Osteoblast (primary cell): ENCODE results near the gene USP7. TPM values are rescaled to one million over a fixed set of nuclear protein-coding genes. Genes with fewer than 3 reads are reported as not detected.

Source experiments
- DNase-seq: peaks from one replicate; pipeline ENCODE4 v3.0.0; 2011; ENCODE audit warnings: low spot score, mixed read lengths; ENCODE audit not compliant: insufficient read length; ENCODE audit errors: missing footprints
- H2AFZ ChIP-seq: 2 replicates; pipeline ENCODE4 v1.6.0; 2011; ENCODE audit warnings: mild to moderate bottlenecking, low read length
- H3K27ac ChIP-seq: 2 replicates; pipeline ENCODE4 v1.5.1; 2011; ENCODE audit warnings: mild to moderate bottlenecking, low read depth, low read length, moderate library complexity
- H3K27me3 ChIP-seq: 2 replicates; pipeline ENCODE4 v1.6.0; 2012; ENCODE audit warnings: mild to moderate bottlenecking, control low read depth, inconsistent platforms, low read length, moderate library complexity; ENCODE audit not compliant: insufficient read depth
- H3K36me3 ChIP-seq: 2 replicates; pipeline ENCODE4 v1.5.1; 2011; ENCODE audit warnings: mild to moderate bottlenecking, low read length, control low read depth, moderate library complexity; ENCODE audit not compliant: insufficient read depth
- H3K4me1 ChIP-seq: 2 replicates; pipeline ENCODE4 v1.5.1; 2011; ENCODE audit warnings: mild to moderate bottlenecking, low read length, control low read depth, moderate library complexity; ENCODE audit not compliant: insufficient read depth
- H3K4me2 ChIP-seq: 2 replicates; pipeline ENCODE4 v1.6.0; 2011; ENCODE audit warnings: mild to moderate bottlenecking, low read length; ENCODE audit not compliant: insufficient read depth
- H3K4me3 ChIP-seq: fragments of 200-600 bp; sonication (generic); 3 replicates; pipeline ENCODE4 v1.5.1; 2012; ENCODE audit warnings: mild to moderate bottlenecking, low read length, inconsistent platforms; ENCODE audit not compliant: insufficient read depth
- H3K79me2 ChIP-seq: 2 replicates; pipeline ENCODE4 v1.6.0; 2012; ENCODE audit warnings: mild to moderate bottlenecking, low read length, control low read depth, inconsistent platforms; ENCODE audit not compliant: insufficient read depth
- H3K9me3 ChIP-seq: 2 replicates; pipeline ENCODE4 v1.5.1; 2011; ENCODE audit warnings: low read depth, low read length, control low read depth
- H4K20me1 ChIP-seq: 2 replicates; pipeline ENCODE4 v1.6.0; 2012; ENCODE audit warnings: mild to moderate bottlenecking, low read length, control low read depth; ENCODE audit not compliant: insufficient read depth
- CTCF ChIP-seq: IDR thresholded peaks from 2 replicates; pipeline ENCODE4 v1.5.1; 2011; ENCODE audit warnings: mild to moderate bottlenecking, low read depth, low read length, moderate library complexity; ENCODE audit errors: extremely low read depth
- total RNA-seq: library from RNA; depleted of rRNA; stranded (reverse); fragments of >200 nt; gene quantifications from 2 replicates; pipeline ENCODE4 v1.2.3, GENCODE V29; 2012

USP7 gene
- total RNA-seq, 1 donor, result 51.4 TPM

DNA sequence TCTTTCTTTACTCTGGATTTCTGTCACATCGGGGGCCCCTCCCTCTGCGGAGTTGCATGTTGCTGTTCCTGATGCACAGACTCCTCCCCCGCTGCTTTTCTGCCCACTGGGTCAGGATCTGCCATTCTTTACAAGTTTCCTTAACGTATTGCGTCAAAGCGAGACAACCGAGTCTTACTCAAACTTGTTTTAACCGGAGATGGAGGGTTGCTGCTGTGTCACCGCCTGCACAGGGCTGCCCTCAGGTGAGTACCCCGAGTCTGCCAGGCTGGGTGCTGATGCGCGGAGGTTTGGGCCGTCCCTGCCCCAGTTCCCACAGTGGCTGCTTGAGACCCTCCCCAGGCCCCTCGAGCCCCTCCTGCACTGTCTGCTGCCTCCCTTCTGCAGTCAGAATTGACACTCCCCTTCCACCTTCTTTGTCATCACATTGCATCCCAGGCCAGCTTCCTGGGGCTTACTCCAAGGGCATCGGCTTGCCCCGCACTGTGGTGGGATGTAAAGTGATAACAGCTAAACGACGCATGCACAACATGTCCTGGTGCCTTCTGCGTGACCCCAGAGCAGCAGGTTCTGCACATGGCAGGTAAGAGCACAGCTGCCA is 114.2 kb downstream of the USP7 start:
- Histone ChIP-seq H3K9me3 (no peaks in the 10 kb centered on the region), H3K27me3 (no peaks in the 10 kb centered on the region), H3K4me1 (peaks cover 26% of the 10 kb centered on the region), H3K4me3 (no peak overlapping the region), H3K79me2 (peaks cover 29% of the 10 kb centered on the region), H3K27ac (peak overlapping the region; percentile 88), H3K4me2 (peak overlapping the region; percentile 62), H3K36me3 (peaks cover 70% of the 10 kb centered on the region), H2AFZ (no peak overlapping the region), H4K20me1 (peaks cover 37% of the 10 kb centered on the region)
- no peak for DNase-seq
- TF ChIP-seq CTCF, result no peak

DNA sequence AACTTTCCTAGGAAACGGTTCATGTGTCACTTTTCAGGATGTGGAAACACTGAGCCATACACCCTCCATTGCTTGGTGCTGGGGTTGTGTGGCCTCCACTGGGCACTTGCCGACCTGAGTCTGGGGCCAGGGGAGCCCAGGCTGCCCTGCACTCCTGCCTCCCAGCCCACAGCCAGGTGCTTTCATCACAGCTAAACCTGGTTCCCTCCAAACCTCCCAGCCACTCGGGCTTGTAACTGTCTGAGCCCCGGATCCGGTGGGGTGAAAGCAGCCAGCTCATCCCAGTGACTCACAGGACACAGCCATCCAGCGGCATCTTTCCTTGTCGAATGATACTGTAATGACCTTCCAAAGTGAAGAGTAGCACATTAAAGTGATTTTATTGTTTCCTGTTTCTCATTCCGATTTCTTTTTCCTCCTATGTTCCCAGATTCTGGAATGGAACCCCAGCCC is 114.7 kb downstream of the USP7 start:
- H3K27ac ChIP-seq, result peak overlapping the region; percentile 88

GRCh38 chr16:8848231-8848938 is 115.3 kb downstream of the USP7 start:
- H3K4me1 ChIP-seq, result peaks cover 26% of the 10 kb centered on the region
- H3K4me2 ChIP-seq, result peak overlapping the region; percentile 62
- no peaks in the 10 kb centered on the region for H3K27me3 ChIP-seq
- H2AFZ ChIP-seq, result no peak overlapping the region
- no peak for TF ChIP-seq CTCF
- H4K20me1 ChIP-seq, result peaks cover 37% of the 10 kb centered on the region
- no peak overlapping the region for H3K4me3 ChIP-seq
- peaks cover 32% of the 10 kb centered on the region for H3K79me2 ChIP-seq
- peak overlapping the region; percentile 88 for H3K27ac ChIP-seq
- H3K9me3 ChIP-seq, result no peaks in the 10 kb centered on the region
- DNase-seq, result no peak
- H3K36me3 ChIP-seq, result peaks cover 66% of the 10 kb centered on the region

More for the DNA sequence above, 114.7 kb downstream of the USP7 start:
- Histone ChIP-seq H3K27me3 (no peaks in the 10 kb centered on the region), H3K36me3 (peaks cover 67% of the 10 kb centered on the region), H3K4me3 (no peak overlapping the region), H3K4me2 (peak overlapping the region; percentile 62), H3K9me3 (no peaks in the 10 kb centered on the region), H3K4me1 (peaks cover 26% of the 10 kb centered on the region), H2AFZ (no peak overlapping the region), H3K79me2 (peaks cover 32% of the 10 kb centered on the region), H4K20me1 (peaks cover 37% of the 10 kb centered on the region)
- DNase-seq, result peak; percentile 97
- no peak for TF ChIP-seq CTCF

- peaks cover 37% of the 10 kb centered on the region for H4K20me1 ChIP-seq
- peaks cover 58% of the 10 kb centered on the region for H3K36me3 ChIP-seq
- no peak overlapping the region for H3K27ac ChIP-seq
Measured at GRCh38 chr16:8847623-8848022, 116.1 kb downstream of the USP7 start.

More at GRCh38 chr16:8847623-8848022, 116.1 kb downstream of the USP7 start:
- Histone ChIP-seq H3K9me3 (no peaks in the 10 kb centered on the region), H3K27me3 (no peaks in the 10 kb centered on the region), H3K4me2 (no peak overlapping the region), H2AFZ (no peak overlapping the region), H3K4me1 (peaks cover 29% of the 10 kb centered on the region), H3K4me3 (no peak overlapping the region), H3K79me2 (peaks cover 34% of the 10 kb centered on the region)
- TF ChIP-seq CTCF, result no peak
- DNase-seq, result peak; percentile 67
